Lower lobe of right lung (tissue), 1 donor: ENCODE results near the gene RAB3IP. TPM values are rescaled to one million over a fixed set of nuclear protein-coding genes. Genes with fewer than 3 reads are reported as not detected.

Experiments
- total RNA-seq: library from RNA; stranded (reverse); fragmentation: NEBNext Ultra II Directional; extraction: Animal tissue kit (Norgen Biotek cat#: 25700); gene quantifications from one replicate; pipeline ENCODE4 v1.2.1, GENCODE V29; 2021
- donor health status: DM: no; HTN: yes; CAD: no; lungs with severe emphysema.

RAB3IP gene
- total RNA-seq, 1 donor from 2014 or later = 28.2 TPM

Other genes with a start within 250 kb of the RAB3IP start
- gene CCT2, start 153.4 kb upstream of the RAB3IP start, total RNA-seq = 81.4 TPM
- gene LRRC10, start 128.0 kb upstream of the RAB3IP start, total RNA-seq = not detected
- not detected for gene BEST3, start 39.6 kb upstream of the RAB3IP start, total RNA-seq
- gene MYRFL, start 86.4 kb downstream of the RAB3IP start, total RNA-seq = not detected